Fibroblast of pulmonary artery (primary cell): ENCODE measurements around the gene LARP1.
A peak's percentile ranks its signal among the peaks of the same experiment; 100 is the strongest.

Experiments
- DNase-seq: peaks from one replicate; pipeline ENCODE4 v3.0.0-alpha.2; 2010; ENCODE audit warnings: low read depth
- H3K4me3 ChIP-seq: replicated peaks from 2 replicates; pipeline ENCODE4 v1.5.1; 2011; ENCODE audit warnings: low read depth, mild to moderate bottlenecking, control low read depth, low read length, moderate library complexity
- TF ChIP-seq, protein P1 (sequence below): IDR thresholded peaks from 2 replicates; pipeline ENCODE4 v1.5.1; 2011; ENCODE audit warnings: mild to moderate bottlenecking, control low read depth, low read length, inconsistent platforms; ENCODE audit errors: missing control alignments

LARP1 gene

DNA sequence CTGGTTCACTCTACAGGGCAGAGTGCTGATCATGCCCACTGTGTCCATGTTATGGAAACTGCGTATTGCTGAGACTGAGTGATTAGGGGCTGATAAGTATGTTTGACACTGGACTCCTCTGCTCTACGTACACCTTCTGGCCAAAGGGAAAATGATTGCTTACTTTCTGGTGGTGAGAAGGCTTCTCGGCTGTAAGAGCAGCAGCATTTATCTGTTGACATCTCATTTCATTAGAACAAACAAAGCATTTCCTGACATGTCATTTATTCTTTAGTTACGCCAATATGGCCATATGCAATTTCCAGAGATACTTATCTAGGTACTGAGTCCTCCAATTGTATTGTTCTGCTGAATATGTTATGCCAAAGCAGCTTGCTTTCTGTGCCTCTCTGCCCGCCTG is 89.6 kb downstream of the LARP1 start:
- DNase-seq: no peak
- no peak overlapping the region for H3K4me3 ChIP-seq
- TF ChIP-seq, protein P1, sequence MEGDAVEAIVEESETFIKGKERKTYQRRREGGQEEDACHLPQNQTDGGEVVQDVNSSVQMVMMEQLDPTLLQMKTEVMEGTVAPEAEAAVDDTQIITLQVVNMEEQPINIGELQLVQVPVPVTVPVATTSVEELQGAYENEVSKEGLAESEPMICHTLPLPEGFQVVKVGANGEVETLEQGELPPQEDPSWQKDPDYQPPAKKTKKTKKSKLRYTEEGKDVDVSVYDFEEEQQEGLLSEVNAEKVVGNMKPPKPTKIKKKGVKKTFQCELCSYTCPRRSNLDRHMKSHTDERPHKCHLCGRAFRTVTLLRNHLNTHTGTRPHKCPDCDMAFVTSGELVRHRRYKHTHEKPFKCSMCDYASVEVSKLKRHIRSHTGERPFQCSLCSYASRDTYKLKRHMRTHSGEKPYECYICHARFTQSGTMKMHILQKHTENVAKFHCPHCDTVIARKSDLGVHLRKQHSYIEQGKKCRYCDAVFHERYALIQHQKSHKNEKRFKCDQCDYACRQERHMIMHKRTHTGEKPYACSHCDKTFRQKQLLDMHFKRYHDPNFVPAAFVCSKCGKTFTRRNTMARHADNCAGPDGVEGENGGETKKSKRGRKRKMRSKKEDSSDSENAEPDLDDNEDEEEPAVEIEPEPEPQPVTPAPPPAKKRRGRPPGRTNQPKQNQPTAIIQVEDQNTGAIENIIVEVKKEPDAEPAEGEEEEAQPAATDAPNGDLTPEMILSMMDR: no peak

DNA sequence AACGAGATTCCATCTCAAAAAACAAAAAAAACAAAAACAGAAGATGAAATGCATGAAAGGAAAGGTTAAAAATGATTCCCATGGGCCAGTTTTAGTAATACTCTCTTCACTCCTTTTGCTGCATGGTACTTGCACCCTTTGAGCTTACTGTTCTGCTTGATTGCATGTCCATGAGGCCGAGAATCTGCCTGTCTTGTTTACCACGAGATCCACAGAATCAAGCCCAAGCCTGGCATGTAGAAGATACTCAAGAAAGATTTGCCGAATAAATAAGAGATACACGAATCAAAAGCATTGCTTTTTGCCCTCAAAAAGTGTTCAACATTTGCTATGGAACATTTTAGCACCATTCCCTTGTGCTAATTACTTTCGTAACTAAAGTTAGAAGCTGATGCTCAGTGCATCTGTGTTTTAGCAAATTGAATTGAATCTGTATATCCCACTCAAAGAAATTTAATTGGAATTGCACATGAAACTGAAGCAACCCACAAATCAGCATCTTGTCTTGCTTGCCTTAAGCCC is 94.1 kb downstream of the LARP1 start:
- DNase-seq: no peak
- TF ChIP-seq, protein P1: no peak
- H3K4me3 ChIP-seq: peak overlapping the region; percentile 75

DNA sequence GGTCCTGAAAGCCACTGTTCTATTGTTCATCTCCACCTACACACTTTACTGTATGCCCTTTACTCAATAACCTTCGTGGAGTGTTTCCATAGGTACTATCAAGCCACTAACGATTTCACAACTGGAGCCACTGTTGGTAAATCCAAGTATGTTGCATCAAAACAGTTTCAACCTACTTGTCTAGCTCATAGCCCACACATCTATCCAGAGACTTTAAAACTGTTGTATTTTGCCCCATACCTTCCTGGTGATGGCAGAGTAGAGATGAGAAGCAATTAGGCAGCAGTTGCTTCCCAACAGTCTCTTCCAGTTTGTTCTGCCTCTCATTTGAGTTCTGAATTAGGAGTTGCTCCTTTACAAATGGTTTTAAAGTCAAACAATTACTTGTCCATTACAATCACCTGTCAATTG is 94.6 kb downstream of the LARP1 start:
- DNase-seq: peak; percentile 89
- peak overlapping the region; percentile 75 for H3K4me3 ChIP-seq
- TF ChIP-seq, protein P1: no peak

DNA sequence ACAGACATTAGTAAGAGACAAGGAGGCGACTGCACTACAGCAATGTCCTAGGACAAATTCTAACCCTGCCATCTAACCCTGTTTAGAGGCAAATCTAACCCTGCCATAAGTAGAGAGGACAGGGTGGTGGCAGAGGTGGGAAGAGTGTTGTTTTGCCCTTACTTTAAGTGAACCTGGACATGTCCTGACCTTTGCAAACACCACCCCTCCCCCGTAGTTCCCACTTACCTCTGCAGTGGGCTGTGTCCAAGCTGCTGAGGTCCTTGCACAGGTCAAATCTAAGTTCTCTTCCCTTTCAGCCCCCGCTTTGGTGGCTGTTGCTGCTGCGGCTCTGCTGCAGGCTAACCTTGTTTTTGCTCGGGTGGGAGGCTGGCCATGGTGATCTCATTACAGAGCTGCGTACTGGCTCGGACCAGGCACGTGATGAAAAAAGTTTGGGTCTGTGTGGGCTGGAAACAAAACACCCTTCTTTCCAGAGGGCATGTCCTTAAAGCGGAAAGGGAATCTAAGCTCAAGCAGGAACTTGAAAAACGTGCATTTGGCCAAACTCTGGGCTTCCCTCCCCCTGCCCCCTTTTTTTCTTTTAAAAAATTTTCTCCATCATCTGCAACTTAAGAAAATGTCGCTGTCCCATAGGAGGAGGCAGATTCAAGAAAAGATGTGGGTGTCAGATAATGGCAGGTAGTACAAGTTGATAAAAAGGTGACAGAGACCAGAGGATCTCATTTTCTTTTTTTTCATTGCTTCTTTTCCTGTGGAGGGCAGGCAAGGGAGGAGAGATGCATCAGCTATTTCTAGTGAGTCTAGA is 95.3 kb downstream of the LARP1 start, which contains the start of gene FAXDC2:
FAXDC2 (minus strand) TSS at position 349 of the 808 bp plus-strand sequence. CDS start 12,425 bp downstream, outside the sequence.
- TF ChIP-seq, protein P1: no peak
- H3K4me3 ChIP-seq: peak within 1 kb of the TSS; percentile 75
- peak; percentile 91 for DNase-seq

- H3K4me3 ChIP-seq: no peak overlapping the region
- DNase-seq: no peak
- TF ChIP-seq, protein P1: no peak
These were observed 96.2 kb downstream of the LARP1 start for GRCh38 chr5:154851351-154851750.

GRCh38 chr5:154857530-154858296 is 102.5 kb downstream of the LARP1 start:
- TF ChIP-seq, protein P1: no peak
- H3K4me3 ChIP-seq: peak overlapping the region; percentile 59
- peak; percentile 96 for DNase-seq
